C4-2B (cell line): ENCODE measurements around the gene SPACA5.

ENCODE experiments used
- H3K27ac ChIP-seq: fragments of 450-650 bp; 2 replicates; pipeline ENCODE4 v1.5.1; 2017
- ZFX ChIP-seq: fragments of 450-650 bp; IDR thresholded peaks from 2 replicates; pipeline ENCODE4 v1.6.1; 2017
- TF ChIP-seq, protein P1 (sequence below): fragments of 450-650 bp; conservative IDR thresholded peaks from 2 replicates; pipeline ENCODE4 v1.5.1; 2017; ENCODE audit warnings: mild to moderate bottlenecking

Gene SPACA5

DNA sequence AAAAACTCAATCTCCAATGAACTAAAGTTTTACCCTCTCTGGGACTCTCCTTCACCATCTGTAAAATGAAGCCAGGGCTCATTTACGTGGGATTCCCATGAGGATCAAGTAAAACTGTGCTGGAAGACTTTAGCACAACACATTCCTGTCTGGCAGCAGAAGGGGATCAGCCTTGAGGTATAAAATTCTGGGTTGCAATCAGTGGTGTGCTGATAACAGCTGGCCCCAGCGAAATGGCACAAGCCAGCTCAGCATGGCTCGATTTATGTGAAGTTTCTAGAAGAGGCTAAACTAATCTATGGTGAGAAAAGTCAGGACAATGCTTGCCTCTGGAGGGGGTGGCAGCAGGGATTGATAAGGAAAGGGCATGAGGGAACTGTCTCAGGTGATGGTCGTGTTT lies 36.3 kb downstream of the SPACA5 start:
- TF ChIP-seq, protein P1, sequence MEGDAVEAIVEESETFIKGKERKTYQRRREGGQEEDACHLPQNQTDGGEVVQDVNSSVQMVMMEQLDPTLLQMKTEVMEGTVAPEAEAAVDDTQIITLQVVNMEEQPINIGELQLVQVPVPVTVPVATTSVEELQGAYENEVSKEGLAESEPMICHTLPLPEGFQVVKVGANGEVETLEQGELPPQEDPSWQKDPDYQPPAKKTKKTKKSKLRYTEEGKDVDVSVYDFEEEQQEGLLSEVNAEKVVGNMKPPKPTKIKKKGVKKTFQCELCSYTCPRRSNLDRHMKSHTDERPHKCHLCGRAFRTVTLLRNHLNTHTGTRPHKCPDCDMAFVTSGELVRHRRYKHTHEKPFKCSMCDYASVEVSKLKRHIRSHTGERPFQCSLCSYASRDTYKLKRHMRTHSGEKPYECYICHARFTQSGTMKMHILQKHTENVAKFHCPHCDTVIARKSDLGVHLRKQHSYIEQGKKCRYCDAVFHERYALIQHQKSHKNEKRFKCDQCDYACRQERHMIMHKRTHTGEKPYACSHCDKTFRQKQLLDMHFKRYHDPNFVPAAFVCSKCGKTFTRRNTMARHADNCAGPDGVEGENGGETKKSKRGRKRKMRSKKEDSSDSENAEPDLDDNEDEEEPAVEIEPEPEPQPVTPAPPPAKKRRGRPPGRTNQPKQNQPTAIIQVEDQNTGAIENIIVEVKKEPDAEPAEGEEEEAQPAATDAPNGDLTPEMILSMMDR = no peak
- no peak for TF ChIP-seq ZFX
- H3K27ac ChIP-seq = no peak overlapping the region

DNA sequence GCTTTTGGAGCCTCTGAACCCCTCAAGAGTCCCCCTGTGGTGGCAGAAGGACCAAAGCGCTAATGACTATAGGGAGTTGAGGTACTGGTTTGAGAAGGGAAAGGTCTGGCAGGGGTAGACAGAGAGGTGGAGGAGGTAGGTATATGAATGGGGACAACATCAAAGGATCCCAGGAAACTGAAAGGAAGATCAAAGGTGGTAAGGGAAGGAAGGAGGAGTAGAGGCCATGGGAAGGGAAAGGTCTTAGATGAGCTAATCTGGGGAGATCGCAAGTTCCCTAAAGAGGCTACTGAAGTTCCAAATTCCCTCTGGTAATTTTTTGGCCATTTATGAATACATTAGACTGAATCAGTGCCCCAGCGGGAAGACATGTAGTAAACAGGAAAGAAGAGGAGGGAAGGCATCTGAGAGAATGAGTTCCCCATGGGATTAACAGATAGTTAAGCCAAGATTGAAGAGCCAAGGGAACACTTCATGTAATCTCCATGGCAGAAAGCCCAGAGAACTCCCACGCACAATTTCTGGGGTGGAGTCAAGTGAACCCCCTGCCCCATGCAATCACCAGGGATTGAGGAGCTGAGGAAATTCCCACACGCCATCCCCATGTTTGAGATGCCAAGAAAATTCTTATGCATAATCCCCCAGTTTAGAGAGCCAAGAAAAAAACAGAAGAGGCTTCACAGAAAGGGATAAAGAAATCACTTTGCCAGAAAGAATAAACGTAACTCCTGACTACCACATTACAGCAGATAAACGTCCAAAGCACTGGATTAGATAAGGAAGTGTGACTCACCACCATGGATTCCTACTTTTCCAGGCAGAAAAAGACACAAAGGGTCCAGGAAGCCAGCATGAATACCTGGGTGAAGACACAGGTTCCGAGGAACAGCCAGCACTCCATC lies 38.9 kb downstream of the SPACA5 start:
- no peak overlapping the region for H3K27ac ChIP-seq
- TF ChIP-seq, protein P1 = no peak
- TF ChIP-seq ZFX = no peak

DNA sequence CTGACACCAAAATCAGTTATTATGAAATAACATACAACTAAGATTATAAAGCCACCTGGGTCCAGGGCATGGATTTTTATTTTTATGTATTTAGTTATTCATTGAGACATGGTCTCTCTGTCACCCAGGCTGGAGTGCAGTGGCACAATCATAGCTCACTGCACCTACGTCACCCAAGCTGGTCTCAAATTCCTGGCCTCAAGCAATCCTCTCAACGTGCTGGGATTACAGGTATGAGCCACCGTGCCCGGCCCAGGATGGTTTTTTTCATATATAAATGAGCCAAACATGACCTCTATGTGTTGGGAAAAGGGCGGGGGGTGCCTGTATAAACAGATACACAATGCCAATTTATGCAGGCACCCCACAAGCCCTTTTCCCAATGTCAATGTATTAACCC lies 40.1 kb downstream of the SPACA5 start:
- TF ChIP-seq, protein P1 = no peak
- no peak for TF ChIP-seq ZFX

DNA sequence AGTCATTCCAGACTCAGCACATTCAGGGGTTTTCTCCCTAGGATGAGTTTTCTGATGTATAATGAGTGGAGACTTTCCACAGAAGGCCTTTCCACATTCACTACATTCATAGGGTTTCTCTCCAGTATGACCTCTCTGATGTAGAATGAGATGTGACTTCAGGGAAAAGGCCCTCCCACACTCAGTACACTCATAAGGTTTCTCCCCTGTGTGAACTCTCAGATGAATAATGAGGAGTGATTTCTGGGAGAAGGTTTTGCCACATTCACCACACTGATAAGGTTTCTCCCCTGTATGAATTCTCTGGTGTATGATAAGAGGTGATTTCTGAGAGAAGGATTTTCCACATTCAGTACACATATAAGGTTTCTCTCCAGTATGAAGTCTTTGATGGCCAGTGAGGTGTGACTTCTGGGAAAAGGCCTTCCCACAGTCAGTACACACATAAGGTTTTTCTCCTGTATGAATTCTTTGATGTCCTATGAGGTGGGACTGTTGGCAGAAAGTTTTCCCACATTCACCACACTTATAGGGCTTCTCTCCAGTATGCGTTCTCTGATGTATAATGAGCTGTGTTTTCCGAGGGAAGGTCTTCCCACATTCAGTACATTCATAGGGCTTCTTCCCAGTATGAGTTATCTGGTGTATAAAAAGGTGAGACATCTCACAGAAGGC lies 52.0 kb downstream of the SPACA5 start:
- no peak for TF ChIP-seq ZFX
- TF ChIP-seq, protein P1 = no peak
- no peak overlapping the region for H3K27ac ChIP-seq

More for the DNA sequence above, 40.1 kb downstream of the SPACA5 start:
- H3K27ac ChIP-seq = no peak overlapping the region

DNA sequence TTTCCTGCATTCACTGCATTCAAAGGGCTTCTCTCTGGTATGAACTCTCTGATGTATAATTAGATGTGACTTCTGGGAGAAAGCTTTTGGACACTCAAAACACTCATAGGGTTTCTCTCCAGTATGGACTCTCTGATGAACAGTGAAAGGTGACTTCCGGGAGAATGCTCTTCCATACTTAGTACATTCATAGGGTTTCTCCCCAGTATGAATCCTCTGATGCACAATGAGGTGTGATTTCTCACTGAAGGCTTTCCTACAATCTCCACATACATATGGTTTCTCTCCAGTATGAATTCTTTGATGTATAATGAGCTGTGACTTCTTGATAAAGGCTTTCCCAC lies 52.5 kb downstream of the SPACA5 start:
- TF ChIP-seq ZFX = no peak
- TF ChIP-seq, protein P1 = no peak
- no peak overlapping the region for H3K27ac ChIP-seq
